Measurements from ENCODE around the gene ACP4.
"Not testable (repeated sequence)": the region's sequence is repeated elsewhere in the genome, so short reads cannot be mapped to it uniquely, and the experiment has no call there.

The ACP4 gene

GRCh38 chr19:50790396-50790795, at the start of gene ACP4:
Gene ACP4 (plus strand): TSS chr19:50790415. CDS start chr19:50790415, 0 bp downstream.
- DNase-seq = no peak

- DNase-seq = no peak
Observed at GRCh38 chr19:50741179-50741933, 48.9 kb upstream of the ACP4 start.

- DNase-seq = no peak
Observed at GRCh38 chr19:50743537-50743936, 46.7 kb upstream of the ACP4 start.

- DNase-seq = no peak
Observed at GRCh38 chr19:50745221-50745620, 45.0 kb upstream of the ACP4 start.

- DNase-seq = not testable (repeated sequence)
Observed at GRCh38 chr19:50747141-50747540, 43.1 kb upstream of the ACP4 start.

GRCh38 chr19:50749490-50749889, 40.7 kb upstream of the ACP4 start:
- DNase-seq = no peak

- DNase-seq = no peak
Observed at GRCh38 chr19:50750010-50750409, 40.2 kb upstream of the ACP4 start.

- DNase-seq = no peak
Observed at GRCh38 chr19:50753879-50754278, 36.3 kb upstream of the ACP4 start.

- not testable (repeated sequence) for DNase-seq
Observed at GRCh38 chr19:50756244-50756643, 34.0 kb upstream of the ACP4 start.

- not testable (repeated sequence) for DNase-seq
Observed at GRCh38 chr19:50757624-50758023, 32.6 kb upstream of the ACP4 start.

GRCh38 chr19:50759076-50759475, 31.1 kb upstream of the ACP4 start:
- DNase-seq = not testable (repeated sequence)

- DNase-seq = peak; percentile 25
Observed at GRCh38 chr19:50759886-50760285, 30.3 kb upstream of the ACP4 start.

GRCh38 chr19:50761501-50761900, 28.7 kb upstream of the ACP4 start:
- not testable (repeated sequence) for DNase-seq

- not testable (repeated sequence) for DNase-seq
Observed at GRCh38 chr19:50763521-50763920, 26.7 kb upstream of the ACP4 start.

GRCh38 chr19:50764409-50764808, 25.8 kb upstream of the ACP4 start:
- no peak for DNase-seq

- DNase-seq = not testable (repeated sequence)
Observed at GRCh38 chr19:50766746-50767145, 23.5 kb upstream of the ACP4 start.

GRCh38 chr19:50767263-50767662, 23.0 kb upstream of the ACP4 start:
- DNase-seq = not testable (repeated sequence)

GRCh38 chr19:50768277-50768676, 21.9 kb upstream of the ACP4 start:
- DNase-seq = no peak

- not testable (repeated sequence) for DNase-seq
Observed at GRCh38 chr19:50770164-50770563, 20.1 kb upstream of the ACP4 start, which contains the start of gene GPR32. Gene GPR32 (plus strand): TSS chr19:50770464. CDS start chr19:50770601, 137 bp downstream.

- no peak for DNase-seq
Observed at GRCh38 chr19:50770888-50771287, 19.3 kb upstream of the ACP4 start.

- DNase-seq = no peak
Observed at GRCh38 chr19:50772476-50772875, 17.7 kb upstream of the ACP4 start.

GRCh38 chr19:50772912-50773311, 17.3 kb upstream of the ACP4 start:
- DNase-seq = not testable (repeated sequence)

- DNase-seq = not testable (repeated sequence)
Observed at GRCh38 chr19:50773454-50773853, 16.8 kb upstream of the ACP4 start.

- DNase-seq = no peak
Observed at GRCh38 chr19:50776131-50776530, 14.1 kb upstream of the ACP4 start.

- no peak for DNase-seq
Observed at GRCh38 chr19:50777261-50777660, 13.0 kb upstream of the ACP4 start.
